Islet precursor cell (in vitro differentiated cells): Measurements from ENCODE around the gene CDC34.
A peak's percentile ranks its signal among the peaks of the same experiment; 100 is the strongest.

Experiments used
- DNase-seq: peaks from one replicate; pipeline ENCODE4 v3.0.0-alpha.2; 2018

The CDC34 gene

DNA sequence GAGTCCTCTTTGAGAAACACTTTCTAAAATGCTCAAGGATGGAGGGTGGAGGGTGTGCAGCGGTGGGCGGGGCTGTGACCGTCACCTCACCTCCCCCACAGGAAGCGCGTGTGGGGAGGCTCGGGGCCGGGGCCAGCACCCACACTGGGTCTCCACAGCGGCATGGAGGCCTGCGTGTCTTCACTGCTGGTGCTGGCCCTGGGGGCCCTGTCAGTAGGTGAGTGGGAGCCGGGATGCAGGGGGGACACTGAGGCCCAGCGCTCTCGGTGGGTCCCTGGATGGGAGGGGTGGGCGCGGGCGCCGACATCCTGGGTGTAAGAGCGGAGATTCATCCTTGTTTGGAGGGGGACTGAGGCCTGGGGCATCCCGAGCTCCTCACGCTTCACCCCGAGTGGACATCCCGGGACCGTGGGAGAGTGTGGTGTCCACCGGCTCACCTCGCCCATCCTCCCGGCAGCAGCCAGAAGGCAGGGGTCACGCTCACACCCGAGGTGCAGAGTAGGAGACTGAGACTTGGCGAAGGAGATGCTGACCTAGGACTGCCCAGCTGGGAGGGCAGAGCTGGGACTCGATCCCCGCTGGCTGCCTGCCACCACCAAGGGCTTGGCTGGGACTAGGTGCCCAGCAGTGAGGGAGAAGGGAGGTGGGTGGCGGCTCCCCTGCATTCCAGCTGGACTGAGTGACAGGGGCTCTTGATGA is 12.5 kb downstream of the CDC34 start, which contains the start of gene GZMM:
Gene GZMM (plus strand): TSS at position 144 of the 699 bp plus-strand sequence. CDS start 19 bp downstream, at position 163.
- DNase-seq = no peak

- DNase-seq = no peak
Observed at GRCh38 chr19:547117-547516, 15.6 kb downstream of the CDC34 start.

DNA sequence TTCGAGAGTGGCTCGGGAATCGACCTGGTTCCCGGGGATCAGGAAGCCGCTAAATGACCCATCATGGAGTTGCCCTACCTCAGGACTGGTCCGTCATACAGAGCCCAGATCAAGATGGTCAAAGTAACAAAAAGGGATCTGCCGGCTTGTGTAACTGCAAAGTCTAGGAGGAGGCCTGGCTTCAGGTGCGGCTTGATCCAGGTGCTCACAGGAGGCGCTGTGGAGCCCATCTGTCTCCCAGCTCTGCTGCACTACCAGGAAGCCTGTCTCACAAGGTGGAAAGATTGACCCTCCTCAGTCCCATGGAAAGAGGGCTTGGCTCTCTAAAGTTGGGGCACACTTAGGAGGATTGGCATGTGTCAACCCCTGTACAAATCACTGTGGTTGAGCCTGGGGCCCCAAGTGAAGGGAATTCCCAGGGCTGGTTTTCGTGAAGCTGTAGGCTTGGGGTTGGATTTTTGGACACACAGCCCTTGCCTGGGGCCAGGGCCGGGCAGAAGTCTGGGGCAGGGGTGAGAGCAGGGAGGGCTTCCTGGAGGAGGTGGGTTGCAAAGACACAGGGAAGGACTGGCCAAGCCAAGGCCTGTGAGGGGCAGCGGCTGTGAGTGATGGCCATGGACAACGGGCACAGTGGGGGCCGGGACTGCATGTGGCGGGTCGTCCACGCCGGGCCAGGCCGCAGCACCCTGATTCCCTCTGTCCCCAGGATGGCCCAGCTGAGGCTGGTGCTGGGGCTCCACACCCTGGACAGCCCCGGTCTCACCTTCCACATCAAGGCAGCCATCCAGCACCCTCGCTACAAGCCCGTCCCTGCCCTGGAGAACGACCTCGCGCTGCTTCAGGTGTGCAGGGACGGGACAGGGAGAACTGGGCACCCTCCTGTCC is 16.5 kb downstream of the CDC34 start:
- DNase-seq = no peak

DNA sequence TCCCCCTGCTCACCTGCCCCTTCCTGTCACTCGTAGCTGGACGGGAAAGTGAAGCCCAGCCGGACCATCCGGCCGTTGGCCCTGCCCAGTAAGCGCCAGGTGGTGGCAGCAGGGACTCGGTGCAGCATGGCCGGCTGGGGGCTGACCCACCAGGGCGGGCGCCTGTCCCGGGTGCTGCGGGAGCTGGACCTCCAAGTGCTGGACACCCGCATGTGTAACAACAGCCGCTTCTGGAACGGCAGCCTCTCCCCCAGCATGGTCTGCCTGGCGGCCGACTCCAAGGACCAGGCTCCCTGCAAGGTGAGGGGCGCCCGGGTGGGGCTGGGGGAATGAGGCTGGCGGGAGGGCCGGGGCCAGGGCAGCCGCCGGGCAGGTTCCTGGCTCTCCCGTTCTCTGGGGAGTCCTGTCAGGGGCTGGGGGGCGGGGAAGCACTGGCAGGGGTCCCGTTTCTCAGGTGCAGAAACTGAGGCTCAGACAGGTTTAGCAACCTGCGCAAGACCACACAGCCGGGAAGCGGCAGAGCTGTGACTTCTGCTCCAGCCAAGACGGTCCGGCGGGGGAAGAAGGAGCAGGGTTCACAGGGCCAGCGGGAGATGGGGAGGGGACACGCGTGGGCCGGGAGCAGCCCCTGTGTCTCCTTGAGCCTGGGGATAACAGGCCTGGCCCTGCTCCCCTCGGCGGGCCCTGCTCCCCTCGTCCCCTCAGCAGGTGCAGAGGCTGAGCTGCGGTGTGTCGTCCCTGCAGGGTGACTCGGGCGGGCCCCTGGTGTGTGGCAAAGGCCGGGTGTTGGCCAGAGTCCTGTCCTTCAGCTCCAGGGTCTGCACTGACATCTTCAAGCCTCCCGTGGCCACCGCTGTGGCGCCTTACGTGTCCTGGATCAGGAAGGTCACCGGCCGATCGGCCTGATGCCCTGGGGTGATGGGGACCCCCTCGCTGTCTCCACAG is 17.6 kb downstream of the CDC34 start:
- no peak for DNase-seq

DNA sequence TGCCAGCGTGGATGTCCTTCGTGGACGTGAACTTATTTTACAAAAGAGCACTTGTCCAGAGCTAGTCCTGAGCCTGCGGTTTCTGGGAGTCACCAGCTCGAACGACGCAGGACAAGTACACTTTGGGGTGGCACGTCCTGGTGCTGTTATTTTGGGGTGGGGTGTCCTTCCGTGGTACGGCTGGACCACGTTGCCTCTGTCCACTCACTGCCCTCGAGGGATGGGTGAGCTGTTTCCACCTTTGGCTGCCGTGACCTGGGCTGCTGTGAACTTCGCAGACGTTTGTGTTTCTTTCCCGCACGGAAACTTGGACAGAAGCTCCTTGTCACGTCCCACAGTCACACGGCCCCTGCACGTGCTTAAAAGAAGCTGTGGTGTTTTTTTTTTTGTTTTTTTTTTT is 23.3 kb downstream of the CDC34 start:
- DNase-seq = no peak

DNA sequence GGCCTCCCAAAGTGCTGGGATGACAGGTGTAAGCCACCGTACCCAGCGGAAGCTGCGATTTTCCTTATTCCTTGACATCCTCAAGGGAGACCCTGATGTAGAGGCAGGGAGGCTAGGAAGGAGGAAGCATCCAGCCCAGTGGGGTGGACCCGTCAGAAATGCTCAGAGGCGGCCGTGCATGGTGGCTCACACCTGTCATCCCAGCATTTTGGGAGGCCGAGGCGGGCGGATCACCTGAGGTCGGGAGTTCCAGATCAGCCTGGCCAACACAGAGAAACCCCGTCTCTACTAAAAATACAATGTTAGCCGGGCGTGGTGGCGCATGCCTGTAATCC is 23.9 kb downstream of the CDC34 start:
- DNase-seq = no peak

- DNase-seq = no peak
Observed at GRCh38 chr19:556611-557382, 25.2 kb downstream of the CDC34 start.

DNA sequence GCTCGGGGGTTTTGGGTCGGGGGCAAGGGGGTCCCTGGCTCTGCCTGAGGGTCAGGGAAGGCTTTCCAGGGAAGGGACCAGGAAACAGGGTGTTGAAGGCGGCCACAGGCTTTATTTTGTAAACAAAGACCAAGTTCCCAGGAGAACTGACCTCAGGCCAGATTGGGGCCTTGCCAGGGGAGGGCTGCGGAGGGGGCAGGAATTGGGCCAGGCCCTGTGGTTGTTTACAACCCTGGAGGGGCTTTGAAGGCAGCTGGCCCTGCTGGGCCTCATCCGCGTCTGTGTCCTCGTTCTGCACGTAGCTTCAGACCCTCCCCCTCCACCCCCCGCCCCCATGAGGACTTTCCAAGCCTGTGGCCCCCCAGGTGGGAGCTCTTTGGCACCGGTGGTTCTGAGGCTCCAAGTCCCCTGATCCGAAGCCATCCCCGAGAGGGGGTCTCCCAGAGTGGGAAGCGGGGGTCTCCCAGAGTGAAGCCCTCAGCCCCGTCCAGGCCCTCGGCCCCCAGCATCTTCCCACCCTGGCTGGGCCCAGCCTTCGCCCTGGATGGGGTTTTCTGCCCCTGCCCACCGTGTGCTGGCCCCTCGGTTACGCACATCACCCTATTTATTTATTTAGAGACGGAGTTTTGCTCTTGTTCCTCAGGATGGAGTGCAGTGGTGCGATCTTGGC is 27.3 kb downstream of the CDC34 start:
- peak; percentile 70 for DNase-seq

- no peak for DNase-seq
Observed at GRCh38 chr19:560121-560520, 28.6 kb downstream of the CDC34 start.

DNA sequence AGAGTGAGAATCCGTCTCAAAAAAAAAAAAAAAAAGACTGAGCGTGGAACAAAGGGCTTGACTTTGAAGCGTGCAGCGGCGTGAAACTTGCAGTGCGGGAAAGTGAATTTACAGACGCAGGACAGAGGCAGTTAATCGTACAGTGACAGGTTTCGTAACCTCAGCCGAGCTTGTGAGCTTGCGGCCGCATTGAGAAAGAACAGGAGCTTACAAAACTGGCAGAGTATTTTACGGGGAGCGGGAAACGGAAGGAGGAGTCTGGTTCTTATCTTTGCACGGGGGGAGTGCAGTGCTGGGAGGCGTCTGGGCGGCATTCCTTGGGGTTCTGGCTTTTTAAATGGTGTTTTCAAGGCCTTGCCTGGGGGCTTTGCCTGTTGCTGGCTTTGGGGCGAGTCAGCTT is 34.8 kb downstream of the CDC34 start:
- DNase-seq = peak; percentile 86

GRCh38 chr19:566844-567243 is 35.3 kb downstream of the CDC34 start:
- DNase-seq = no peak

DNA sequence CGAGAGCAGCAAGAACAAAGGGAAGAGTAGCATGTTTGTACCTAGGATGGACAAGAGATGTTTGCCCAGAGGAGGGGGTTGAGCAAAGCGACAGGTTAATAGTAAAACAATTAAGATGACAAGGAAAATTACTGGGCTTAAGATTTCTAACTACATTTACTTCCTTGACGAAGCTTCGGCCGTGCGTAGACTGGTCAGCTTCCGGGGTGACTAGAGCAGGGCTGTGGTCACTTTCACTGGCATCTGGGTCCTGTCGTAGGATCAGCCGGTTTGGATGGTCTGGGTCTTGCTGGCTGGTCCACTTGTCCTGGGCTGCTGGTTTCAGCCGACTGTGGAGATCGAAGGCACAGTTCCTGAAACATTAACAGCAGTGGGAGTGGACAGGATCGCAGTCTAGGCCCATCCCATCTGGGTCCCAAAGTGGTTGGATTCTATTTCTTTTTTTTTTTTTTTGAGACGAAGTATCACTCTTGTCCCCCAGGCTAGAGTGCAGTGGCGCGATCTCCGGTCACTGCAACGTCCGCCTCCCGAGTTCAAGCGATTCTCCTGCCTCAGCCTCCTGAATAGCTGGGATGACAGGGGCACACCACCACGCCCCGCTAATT is 35.8 kb downstream of the CDC34 start:
- DNase-seq = no peak

DNA sequence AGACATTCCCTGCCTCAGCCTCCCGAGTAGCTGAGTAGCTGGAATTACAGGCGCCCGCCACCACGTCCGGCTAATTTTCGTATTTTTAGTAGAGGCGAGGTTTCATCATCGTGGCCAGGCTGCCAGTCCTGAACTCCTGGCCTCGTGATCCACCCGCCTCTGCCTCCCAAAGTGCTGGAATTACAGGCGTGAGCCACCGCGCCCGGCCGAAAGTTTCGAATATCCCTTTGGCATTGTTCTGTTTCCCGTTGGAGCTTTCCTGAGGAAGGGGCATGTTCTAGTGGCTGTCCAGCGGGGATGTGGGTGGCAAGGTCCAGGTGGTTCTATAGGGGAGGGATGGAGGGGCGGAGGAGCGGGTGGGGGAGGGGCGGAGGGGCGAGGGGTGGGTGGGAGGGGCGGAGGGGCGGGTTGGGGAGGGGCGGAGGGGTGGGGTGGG is 38.7 kb downstream of the CDC34 start:
- no peak for DNase-seq

- DNase-seq = peak; percentile 78
Observed at GRCh38 chr19:570937-571565, 39.5 kb downstream of the CDC34 start.

DNA sequence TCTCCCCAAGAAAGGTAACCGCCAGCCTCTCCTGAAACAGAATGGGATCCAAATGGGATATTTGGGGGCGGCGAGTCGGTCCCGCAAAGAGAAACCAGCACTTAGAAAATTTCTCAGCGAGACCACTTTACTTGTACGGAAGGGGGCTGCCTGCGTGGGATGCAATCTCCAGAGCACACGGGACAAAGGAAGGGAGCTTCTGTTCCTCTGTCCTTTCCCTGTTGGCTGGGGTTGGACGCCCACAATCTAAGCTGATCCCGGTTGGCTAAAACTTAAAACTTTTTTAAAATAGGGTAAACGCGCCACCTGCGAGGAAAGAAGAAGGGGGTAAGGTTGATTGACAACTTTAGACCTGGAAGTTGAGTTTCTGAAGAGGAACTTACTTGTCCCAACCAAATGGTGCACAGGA is 40.0 kb downstream of the CDC34 start:
- DNase-seq = no peak

DNA sequence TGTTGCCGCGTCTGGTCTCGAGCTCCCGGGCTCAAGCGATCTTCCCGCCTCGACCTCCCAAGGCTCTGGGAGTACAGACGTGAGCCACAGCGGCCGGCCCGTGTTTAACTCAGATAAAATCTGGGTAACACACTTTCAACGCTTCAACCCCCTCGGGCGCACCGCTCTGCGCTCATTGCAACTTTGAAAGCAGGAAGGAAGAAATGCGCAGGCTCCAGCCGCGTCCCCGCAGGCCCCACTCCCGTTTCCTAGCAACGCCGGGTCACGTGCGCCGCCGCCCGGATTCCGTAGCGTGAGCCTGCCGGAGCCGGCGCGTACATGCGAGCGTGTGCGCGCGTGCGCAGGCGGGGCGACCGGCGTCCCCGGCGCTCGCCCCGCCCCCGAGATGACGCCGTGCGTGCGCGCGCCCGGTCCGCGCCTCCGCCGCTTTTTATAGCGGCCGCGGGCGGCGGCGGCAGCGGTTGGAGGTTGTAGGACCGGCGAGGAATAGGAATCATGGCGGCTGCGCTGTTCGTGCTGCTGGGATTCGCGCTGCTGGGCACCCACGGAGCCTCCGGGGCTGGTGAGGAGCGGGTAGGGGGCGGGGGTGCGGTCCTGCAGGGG is 40.7 kb downstream of the CDC34 start, which contains the start of gene BSG:
Gene BSG (plus strand): TSS at position 457 of the 603 bp plus-strand sequence. CDS start 39 bp downstream, at position 496.
- DNase-seq = peak; percentile 99

DNA sequence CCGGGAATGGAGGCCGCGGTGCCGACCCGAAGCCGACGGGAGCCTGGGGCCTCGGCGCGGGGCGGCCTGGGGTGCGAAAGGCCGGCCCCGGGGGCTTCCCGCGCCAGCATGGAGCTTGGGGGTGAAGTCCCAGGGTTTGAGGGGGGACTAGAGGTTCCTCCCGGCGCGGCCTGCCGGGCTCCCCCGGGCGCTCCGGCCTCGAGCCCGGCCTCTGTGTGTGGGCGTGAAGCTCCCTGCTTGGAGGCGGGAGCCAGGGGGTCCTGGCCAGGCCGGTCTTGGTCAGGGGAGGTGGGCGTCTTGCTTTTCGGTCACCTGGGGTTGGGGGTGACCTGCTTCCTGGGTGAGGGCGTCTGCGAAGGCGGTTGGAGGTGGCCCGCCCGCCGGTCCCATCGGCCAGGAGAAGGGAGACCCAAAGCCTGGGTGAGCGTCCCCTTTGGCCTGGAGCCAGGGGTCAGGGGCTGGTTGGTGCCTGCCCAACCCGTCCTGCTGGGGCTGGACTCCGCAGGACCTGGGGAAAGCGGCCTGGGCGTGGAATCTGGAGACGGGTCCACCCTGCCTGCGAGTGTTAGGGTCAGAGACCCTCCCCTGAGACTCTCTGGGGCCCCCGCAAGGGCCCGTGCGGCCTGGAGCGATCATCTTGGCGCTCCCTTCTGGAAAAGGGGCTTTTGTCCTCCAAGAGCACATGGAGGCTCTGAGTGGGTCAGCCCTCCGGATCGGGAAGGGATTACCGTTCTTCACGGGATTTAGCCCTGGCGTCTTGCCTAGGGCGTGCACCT is 41.4 kb downstream of the CDC34 start:
- peak; percentile 60 for DNase-seq

- no peak for DNase-seq
Observed at GRCh38 chr19:573519-573825, 41.9 kb downstream of the CDC34 start.
